Activated T-cell treated with anti-CD3 and anti-CD28 coated beads, Interleukin-2, amount 50 U/mL, for 1 hour (primary cell): ENCODE results near the gene ACAA2.
"Not testable (repeated sequence)": the region's sequence is repeated elsewhere in the genome, so short reads cannot be mapped to it uniquely, and the experiment has no call there.

Source experiments
- DNase-seq: peaks from one replicate; pipeline ENCODE4 v3.0.0-alpha.2; 2020

Gene ACAA2

DNA sequence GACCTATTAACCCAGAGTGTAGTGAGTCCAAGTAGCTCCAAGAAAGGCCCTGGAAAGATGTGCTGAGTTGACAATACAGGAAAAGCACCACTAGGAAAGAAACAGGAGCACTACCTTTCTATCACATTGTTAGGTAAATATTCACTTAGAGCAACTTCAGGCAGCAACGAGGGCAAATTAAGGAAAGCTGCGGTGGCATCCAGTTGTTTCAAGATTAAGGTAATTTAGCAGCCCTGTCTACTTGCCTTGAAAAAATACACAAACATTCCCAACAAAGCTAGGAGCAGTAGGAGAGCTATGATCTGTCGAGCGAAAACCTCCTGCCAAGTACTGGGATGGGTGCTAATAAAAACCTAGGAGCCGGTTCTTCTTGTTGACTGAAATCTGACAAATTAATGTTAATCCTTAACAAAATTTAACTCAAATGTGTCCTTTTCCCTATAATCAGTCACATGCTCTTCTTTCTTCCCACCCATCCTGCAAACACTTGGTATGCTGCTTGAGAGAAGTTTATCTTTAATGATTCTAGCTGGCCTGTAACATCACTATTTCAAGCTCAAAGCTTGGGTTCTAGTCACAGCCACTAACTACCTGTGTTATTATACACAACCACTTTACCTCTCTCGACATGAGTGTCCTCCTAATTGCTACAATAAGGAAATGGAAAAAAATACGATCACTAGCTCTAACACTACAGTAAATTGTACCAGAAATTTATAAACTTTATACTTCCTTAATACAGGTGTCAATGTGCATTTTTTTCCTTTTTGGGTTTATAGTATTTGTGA is 2.0 kb downstream of the ACAA2 start:
- no peak for DNase-seq

DNA sequence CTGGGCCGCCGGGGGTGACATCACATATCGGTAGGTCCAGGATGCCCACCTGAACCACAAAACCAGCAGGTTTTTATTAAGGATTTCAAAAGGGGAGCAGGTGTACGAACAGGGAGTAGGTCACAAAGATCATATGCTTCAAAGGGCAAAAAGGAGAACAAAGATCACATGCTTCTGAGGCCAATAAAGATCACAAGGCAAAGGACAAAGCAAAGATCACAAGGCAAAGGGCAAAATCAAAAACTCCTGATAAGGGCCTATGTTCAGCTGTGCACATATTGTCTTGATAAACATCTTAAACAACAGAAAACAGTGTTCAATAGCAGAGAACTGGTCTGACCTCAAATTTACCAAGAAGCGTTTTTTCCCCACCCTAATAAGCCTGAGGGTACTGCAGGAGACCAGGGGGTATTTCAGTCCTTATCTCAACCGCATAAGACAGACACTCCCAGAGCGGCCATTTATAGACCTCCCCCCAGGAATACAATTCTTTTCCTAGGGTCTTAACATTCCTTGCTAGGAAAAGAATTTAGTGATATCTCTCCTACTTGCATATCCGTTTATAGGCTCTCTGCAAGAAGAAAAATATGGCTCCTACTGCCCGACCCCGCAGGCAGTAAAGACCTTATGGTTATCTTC is 4.7 kb downstream of the ACAA2 start:
- DNase-seq = not testable (repeated sequence)

DNA sequence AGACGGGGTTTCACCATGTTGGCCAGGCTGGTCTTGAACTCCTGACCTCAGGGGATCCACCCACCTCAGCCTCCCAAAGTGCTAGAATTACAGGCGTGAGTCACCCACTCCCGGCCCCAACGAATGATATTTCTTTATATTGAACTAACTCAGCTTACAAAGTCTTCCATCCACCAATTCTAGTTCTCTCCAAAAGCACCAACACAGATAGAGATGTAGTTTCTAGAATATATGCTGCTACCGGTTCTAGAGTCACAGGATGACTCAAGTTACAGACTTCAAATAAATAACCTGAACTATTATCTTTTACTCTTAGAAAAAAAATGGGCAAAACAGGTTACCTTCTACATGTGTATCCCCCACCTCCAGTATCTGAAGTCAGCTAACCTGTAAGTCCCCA is 9.2 kb downstream of the ACAA2 start:
- DNase-seq = no peak

DNA sequence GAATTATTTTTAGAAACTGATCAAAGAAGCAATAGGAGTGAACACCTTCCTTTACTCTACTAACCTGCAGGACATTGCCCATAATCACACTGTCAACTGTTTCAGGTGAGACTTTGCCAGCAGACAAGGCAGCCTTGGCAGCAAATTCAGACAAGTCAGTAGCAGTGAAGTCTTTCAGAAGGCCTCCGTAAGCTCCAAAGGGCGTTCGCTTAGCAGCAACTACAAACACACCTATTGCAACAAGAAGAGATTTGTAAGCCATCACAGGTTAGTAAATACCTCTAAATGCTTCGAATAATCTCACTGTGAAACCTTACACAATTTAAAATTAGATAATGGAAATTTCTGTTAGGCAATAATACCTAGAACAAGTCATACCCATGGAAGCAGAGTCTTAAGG is 10.7 kb downstream of the ACAA2 start:
- DNase-seq = no peak

DNA sequence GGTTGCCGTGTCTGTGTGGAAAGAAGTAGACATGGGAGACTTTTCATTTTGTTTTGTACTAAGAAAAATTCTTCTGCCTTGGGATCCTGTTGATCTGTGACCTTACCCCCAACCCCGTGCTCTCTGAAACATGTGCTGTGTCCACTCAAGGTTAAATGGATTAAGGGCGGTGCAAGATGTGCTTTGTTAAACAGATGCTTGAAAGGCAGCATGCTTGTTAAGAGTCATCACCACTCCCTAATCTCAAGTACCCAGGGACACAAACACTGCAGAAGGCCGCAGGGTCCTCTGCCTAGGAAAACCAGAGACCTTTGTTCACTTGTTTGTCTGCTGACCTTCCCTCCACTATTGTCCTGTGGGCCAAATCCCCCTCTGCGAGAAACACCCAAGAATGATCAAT is 12.8 kb downstream of the ACAA2 start:
- not testable (repeated sequence) for DNase-seq

DNA sequence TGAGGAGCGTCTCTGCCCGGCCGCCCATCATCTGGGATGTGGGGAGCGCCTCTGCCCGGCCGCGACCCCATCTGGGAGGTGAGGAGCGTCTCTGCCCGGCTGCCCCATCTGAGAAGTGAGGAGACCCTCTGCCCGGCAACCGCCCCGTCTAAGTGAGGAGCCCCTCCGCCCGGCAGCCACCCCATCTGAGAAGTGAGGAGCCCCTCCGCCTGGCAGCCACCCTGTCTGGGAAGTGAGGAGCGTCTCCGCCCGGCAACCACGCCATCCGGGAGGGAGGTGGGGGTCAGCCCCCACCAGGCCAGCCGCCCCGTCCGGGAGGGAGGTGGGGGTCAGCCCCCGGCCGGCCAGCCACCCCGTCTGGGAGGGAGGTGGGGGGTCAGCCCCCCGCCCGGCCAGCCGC is 13.5 kb downstream of the ACAA2 start:
- not testable (repeated sequence) for DNase-seq

DNA sequence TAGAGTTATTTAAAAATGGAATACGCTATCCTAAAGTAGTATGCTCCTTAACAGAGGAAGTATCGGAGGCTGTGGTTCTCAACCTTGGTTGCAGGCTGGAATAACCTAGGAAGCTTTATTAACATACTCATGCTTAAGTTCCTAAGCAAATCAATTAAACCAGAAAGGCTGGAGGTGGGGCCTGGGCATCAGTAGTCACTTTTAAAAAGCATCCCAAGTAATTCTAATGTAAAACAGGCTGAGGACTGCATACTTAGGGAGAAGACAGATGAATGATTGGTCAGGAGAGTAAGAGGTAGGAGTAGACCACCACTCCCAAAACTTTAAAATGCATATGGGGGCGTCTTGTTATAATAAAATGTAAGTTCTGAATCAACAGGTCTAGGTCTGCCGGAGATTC is 15.3 kb downstream of the ACAA2 start:
- no peak for DNase-seq

DNA sequence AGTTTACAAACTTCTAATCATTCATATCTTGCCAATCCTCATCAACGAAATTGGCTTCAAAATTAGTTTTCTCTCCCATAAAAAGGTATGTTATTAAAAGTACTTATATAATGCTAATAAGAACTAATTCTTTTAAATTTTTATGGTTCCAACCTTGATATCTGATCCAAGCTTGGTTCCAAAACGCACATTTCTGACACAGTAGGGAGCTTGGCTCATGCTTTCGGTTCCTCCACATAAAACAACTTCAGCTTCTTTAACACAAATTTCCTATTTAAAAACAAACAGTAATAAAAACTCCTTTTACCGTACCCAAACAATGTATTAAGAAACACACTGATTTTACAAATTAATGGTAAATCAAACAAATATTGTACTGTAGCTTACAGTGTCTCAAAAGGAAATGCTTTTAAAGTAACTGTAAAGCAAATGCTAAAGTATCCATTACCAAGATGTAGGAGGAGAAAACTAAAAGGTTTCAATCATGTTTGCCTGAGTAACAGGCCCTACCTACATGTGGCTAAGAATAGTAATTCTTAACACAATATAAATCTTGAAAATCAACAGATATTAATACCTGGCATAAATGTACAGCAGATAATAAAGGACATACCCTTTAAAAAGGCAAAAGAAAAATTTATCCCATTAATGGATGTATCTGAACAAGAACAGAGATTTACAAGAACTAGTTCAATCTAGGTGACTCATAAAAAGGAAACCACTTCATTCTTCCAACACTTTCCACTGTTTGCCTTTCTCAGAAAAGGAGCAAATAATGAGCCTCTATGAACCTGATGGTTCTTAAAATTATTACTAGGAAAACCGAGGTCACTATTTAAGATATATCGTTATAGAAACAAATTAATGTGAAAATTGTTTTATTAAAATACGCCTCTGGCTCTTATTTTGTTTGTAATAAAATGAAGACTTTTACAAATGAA is 17.5 kb downstream of the ACAA2 start:
- DNase-seq = no peak

DNA sequence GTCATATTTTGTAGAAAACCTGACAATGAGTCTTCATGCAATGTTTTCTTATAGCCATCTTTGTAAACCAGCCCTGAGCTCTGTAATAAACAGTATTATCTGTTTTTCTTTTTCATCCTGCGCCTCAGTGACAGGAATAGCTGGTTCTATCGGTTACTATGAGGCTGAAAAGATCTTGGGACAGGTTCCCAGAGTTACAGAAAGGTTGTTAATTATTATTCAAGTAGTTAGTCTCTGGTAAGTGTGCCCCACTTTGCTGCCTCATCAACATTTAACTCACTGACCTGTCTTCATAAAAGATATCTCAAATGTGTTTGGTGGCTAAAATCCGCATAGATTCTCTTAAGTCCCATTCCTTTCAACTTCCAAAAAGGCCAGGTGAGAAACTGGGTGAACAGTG is 18.6 kb downstream of the ACAA2 start:
- DNase-seq = no peak

DNA sequence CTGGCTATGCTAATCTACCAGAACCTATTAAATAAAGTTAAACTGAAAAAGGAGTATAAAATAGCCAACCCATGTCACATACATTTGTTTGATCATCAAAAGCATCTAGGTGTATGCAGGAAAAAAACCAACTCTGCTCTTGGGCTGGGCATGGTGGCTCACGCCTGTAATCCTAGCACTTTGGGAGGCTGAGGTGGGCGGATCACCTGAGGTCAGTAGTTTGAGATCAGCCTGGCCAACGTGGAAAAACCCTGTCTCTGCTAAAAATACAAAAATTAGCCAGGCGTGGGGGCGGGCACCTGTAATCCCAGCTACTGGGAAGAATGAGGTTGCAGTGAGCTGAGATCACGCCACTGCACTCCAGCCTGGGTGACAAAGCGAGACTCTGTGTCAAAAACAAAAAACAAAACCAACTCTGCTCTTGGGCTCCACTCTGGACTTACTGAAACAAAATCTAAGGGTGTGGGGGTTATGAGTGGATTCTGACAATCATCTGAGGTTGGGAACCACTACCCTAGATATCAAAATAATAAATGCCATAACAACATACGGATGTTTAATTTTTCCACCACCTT is 23.7 kb downstream of the ACAA2 start:
- DNase-seq = not testable (repeated sequence)

DNA sequence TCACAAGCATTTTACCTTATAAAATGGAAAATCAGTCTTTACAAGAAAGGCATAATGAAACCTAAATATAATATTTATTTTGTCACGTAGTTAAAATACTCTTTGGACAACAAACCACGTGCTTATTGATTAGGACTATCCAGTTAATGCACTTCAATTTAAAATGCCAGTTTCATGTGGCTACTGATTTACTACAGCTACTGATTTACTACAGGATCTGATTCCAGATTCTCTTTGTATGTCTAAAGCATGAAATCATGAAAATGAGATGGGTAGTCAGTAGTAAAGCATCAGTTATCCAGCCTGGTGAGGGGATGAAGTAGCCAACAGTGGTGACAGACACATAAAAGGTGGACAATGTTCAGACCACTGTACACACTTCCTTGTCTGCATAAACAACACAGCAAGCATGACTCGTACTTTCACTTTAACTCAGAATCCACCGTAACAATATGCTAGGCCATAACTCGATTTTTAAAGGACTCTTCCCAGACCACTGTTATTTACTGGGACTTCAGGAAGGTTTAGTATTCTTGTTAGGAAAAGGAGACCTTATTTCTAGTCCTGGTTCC is 24.9 kb downstream of the ACAA2 start:
- DNase-seq = no peak

DNA sequence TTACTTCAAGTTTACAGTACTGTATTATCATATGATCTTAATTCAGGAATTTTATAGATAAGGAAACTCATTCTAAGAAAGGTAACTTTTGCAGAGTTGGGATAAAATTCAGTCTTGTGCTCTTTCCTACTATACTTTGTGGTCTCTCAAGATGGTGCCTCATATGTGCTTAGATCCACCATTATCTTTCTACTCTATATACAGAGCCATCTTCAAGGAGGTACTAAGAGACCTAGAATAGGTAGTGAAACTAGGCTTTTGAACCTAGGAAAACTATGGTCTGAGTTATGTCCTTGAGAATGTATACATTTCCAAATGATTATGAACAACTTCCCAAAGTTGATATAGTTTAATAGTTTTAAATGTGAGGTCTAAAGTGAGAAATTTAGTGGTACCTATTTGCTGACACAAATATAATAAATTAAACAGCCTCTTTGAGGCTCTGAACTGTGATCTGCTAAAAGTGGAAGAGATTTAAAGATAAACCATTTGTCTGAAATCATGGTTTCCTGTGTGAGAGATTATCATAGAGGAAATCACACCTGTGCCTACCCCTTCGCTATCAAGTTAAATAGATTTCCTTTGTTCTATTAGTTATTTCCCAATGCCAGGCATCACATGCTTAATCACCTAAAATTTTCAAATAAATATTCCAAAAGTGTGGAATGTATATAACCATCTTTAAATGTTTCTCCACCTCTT is 27.2 kb downstream of the ACAA2 start:
- DNase-seq = no peak

DNA sequence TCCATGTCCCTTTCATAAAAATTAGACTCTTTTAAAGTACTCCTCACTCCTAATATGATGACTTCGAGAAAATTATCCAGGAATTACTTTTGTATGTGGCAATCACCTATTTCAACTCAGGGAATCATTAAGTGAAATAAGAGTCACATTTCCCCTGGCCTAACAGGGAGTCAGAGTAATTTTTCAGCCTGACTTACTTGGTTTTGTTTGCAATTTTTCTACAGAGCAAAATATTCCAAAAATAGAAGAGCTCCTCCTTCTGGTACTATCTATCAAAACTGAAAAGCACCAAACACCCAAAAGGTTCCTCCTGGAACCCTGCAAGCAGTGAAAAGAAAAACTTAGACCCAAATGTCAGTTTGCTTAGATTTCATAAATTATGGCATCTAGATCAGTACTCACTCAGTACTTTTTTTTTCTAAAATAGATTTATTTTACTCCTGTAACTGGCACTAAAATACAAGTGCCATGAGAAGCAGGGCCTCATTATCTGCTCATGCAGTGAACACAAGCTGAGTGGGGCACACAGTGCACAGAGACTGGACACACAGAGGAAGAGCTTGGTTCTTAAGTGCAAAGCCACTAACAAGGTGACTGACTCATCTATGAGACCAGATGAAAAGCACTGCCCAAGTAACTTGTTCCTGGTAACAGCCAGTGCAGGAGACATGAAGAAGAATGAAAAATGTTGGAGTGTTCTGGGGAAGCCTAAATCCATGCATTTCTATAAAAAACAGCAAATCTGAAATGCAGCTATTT is 28.7 kb downstream of the ACAA2 start:
- no peak for DNase-seq

DNA sequence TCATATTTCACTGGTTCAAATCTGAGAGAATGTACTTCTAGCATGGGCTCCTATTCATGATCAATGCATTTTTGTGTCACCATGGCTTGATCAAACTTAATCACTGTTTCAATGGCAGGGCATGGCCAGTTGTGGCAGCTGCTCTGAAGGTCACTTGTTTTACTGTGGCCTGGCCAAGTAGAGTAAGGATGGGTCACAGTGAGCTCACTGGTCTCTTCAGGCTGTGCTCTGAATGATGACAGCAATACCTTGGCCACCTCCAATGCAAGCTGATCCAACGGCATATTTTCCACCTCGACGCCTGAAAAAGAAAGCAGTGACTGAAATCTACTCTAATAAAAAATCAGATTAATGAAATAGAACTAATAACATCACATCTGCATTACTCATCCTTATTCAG is 29.7 kb downstream of the ACAA2 start:
- not testable (repeated sequence) for DNase-seq

DNA sequence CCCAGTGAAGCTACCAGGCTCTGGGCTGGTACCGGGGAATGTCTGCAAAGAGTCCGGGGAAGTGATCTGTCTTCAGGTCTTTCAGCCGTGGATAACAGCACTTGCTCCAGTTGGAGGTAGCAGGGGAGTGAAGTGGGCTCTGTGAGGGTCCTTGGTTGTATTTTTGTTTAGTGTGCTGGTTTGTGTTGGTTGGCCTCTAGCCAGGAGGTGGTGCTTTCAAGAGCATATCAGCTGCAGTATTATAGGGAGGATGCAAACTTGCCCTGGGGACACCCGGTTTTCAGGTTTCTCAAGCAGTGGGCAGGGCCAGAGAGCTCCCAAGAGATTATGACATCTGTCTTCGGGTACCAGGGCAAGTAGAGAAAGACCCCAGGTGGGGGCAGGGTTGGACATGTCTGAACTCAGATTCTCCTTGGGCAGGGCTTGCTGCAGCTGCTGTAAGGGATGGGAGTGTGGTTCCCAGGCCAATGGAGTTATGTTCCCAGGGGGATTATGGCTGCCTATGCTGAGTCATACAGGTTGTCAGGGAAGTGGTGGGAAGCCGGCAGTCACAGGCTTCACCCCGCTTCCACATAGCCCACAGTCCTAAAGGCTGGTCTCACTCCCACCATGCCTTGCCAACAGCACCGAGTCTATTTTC is 34.4 kb downstream of the ACAA2 start:
- DNase-seq = no peak

DNA sequence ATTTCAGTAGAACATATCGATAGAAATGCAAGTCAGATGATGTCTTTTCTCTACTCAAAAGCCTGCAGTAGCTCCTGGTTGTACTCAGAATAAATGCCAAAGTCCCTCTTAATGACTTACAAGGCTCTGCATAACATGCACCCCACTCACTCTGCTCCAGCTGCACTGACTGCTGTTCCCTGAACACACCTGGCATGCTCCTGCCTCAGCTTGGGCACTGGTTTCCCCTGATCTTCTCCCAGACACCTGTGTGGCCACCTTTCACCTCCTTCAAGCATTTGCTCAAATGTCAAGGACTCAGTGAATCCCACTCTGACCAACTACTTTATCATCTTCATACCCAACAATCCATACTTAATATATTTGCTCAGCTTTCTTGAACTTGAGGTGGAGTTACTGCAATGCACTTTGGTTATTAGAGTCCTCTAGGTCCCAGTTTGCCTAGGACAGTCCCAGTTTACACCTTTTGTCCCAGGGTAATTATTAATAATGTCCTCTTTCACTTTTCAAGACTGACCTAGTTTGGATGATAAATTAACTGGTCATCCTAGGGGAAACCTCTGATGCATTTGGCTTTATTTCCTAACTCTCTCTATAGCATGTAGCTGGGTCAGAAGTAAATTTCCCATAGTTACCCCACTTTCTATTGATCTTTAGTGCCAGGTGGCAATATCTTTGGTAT is 44.1 kb downstream of the ACAA2 start:
- DNase-seq = no peak

DNA sequence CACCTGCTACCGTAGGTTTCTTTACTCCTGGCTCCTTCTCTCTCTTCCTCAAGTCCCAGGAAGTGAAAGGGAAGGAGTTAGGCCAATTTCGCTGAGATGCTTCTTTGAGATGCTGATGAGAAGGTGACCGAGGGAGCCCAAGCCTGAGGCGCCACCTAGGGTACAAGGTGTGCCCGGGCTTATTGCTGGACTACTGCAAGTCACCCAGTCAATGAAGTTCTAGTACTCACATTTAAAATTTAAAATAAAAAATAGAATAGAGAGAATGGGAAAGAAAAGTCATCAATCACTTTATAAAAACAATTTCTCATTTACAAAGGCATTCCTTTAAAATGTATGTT is 45.3 kb downstream of the ACAA2 start:
- DNase-seq = no peak

DNA sequence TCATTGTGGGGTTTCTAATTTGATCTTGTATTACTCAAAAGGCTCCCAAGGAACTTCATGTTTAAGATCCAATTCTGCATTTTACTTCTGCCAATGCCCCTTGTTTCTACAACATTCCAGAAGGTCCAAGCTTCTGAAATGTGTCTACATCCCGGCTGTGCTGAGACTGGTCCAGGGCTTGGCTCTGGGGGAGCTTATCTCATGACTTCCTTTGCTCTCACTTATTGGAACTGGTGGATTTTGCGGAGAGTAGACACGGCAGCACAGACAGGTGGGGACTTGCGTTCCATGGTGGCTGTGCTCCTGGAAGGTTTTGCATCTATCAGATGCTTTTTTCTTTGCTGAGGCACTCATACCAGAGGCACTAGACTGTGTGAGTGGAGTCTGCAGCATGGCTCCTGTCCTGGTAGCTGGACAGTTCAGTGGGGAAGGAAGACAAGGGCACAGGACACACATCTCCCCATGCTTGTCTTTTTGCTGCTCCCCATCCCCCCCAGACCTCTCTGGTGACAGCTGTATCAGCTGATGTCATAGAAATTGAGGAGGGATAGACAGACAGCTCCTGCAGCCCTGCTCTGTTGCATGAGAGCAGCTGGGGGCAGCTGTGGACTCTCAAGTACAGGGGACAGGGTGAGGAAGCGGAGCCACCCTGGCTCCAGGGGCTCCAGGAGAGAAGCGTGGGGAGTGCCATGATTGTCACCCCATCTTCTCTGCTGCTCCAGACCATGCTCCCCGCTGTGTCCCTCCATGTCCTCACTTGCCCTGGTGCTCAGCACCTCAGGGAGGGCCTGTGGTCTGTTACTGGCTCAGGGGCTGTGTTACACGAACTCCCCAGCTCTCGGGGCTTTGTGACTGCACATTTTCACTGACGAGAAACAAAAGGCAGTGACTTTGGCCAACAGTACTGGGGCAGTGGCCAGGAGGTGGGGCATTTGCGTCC is 46.0 kb downstream of the ACAA2 start:
- DNase-seq = no peak

DNA sequence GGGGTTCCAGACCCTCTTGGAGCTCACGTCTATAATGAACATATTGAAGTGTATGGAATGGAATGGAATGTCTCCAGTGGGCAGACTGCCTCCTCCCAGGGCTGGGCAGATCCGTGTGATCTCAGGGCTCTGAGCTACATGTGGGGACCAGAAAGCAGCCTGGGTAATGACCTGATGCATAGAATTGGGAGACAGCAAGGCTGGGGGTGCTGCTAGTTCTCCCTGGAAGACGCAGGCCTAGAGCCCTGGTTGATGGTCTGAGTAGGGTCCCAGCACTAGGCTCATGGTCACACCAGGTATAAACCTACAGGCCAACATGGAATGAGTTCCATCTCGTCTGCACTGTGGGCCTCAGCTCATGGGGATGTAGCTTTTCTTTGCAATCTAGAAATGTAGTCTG is 46.7 kb downstream of the ACAA2 start:
- DNase-seq = no peak
